T-helper 2 cell treated with Interferon-gamma antibody and Interleukin-4, amounts not matched to agents 100 ng/mL and 5 ng/mL, for 36 hours (primary cell): ENCODE results near the gene PRPF19. TPM values are rescaled to one million over a fixed set of nuclear protein-coding genes. Genes with fewer than 3 reads are reported as not detected.

Experiments used
- intact Hi-C: fragments of 100-400 bp; cut with micrococcal nuclease; formaldehyde crosslinking; loops from one replicate; pipeline ENCODE4 v1.15.1; 2023
- total RNA-seq: library from RNA; stranded (reverse); gene quantifications from 2 replicates; pipeline ENCODE4 v1.2.3, GENCODE V29; 2022

PRPF19 gene
- total RNA-seq, 1 donor from 2014 or later: 185 TPM

DNA sequence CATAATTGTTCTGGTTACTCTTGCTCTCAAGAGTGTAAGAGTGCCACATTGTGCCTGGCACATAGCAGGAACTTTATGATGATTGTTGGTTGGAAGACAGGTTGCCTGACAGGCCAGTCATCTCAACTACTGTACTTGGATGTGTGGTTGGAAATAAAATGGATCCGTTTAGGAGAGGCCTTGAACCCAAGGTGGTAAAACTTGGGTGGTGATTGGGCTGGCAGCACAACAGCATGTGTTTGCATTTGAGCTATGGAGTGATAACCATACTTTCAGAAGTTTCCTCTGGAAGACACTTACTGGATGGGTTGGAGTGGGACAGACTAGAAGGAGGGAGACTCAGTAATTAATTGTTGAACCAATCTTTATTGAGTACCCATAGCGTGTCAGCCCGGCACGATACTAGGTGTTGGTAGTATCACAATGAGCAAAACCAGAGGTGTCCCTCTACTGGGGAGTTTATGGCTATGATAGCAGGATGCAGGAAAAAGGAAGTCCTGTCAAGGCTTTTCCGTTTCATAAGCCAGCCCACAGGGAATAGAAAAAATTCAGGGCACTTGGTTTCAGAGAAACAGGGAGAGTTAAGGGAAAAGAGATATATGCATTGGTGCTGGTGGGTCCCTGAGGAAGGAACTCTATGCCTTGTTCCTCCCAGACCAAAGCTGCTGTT lies 4.5 kb upstream of the PRPF19 start:
- intact Hi-C loops: loop anchor here (10.0 kb wide), 1 partner anchor 514 kb away; the partner anchor contains the start of gene CPSF7

GRCh38 chr11:60910281-60910687 lies 3.9 kb upstream of the PRPF19 start:
- intact Hi-C loops: loop anchor here (10.0 kb wide), 1 partner anchor 515 kb away; the partner anchor contains the start of gene CPSF7

GRCh38 chr11:60909680-60910280 lies 3.4 kb upstream of the PRPF19 start:
- intact Hi-C loops: loop anchor here (10.0 kb wide), 1 partner anchor 515 kb away; the partner anchor contains the start of gene CPSF7

- intact Hi-C loops: no loop called here
Observed at GRCh38 chr11:60908803-60909202, 2.4 kb upstream of the PRPF19 start.

DNA sequence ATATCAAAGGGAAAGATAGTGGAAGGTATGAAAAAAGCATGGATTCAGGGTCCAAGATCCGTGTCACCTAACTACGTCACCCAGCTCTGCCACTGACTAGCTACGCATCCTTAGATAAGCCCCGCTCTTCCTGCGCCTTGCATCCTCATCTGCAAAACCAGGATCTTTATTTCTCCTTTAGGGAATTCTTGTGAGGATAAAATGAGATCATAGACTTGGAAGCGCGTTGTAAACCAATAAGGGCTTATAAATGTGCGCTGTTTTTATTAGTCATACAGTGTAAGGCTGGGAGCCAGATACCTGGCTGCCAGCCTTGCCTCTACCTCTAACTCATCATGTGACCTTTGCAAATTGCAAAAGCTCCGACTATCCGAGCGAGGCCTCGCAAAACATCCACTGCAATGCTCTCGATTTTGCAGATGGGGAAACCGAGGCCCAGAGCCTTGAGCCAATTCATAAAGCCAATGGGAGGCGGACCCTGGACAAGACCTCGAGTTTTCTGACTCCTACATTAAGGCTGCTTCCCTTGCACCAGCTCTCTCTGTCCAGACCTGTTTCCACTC lies 753 bp downstream of the PRPF19 start:
- intact Hi-C loops: loop anchor here (1.0 to 2.0 kb wide), 4 partner anchors 10 to 427 kb away; partner anchors contain the start of genes CCDC86, CD6, DDB1 and TKFC

GRCh38 chr11:60905047-60905446 lies 1.3 kb downstream of the PRPF19 start:
- intact Hi-C loops: no loop called here

- intact Hi-C loops: no loop called here
Observed at GRCh38 chr11:60902625-60903024, 3.8 kb downstream of the PRPF19 start.

DNA sequence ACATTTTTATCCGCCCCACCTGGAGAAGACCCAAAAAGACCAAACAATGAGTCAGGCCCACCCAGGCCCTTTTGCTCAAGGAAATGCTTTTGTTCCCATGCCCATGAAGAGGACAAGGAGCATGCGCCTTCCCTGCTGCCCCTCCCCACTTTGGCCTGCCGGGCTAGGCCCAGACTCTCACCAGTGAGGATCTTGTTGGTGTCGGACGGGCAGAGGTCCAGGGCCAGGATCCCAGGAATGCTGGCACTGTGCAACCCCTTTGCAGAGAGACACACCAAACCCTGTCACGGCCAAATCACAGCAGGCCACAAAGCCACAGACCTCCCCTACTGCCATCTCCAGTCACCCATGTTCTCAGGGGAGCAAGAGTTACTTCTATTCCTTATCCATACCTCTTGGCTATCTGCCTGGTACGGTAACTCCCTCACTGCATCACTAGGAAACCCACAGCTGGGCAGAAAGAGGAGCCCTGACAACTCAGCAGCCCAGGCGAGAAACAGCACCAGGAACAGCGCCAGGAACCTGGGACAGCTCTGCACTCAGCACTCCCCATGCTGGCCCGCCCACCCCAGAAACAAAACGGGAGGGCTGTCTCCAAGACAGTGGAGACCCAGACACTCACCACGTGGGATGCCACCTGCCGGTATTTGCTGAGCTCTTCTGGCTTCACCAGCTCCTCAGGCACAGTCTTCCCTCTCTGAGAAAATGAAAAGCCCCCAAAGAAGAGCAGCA lies 5.5 kb downstream of the PRPF19 start:
- intact Hi-C loops: no loop called here

DNA sequence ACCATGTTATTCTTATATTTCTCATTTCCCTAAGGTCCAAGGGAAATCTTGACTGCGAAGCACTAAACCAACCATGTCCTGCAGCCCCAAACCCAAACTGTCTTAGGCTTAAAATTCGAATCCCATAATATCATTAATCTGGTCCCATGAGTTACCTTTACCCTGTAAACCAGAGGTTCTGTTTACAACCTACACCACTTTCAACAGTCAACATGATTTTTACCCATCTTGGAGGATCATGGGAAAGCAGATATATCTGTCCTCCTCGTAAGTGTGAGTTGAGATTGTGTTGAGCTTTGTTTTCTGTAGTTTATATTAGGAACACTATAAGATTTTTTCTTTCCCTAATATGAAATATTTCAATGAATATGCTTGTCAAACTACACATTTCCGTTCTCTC lies 6.4 kb downstream of the PRPF19 start:
- intact Hi-C loops: loop anchor here (1.0 kb wide), 2 partner anchors 69 to 125 kb away; no protein-coding TSS in a partner anchor

DNA sequence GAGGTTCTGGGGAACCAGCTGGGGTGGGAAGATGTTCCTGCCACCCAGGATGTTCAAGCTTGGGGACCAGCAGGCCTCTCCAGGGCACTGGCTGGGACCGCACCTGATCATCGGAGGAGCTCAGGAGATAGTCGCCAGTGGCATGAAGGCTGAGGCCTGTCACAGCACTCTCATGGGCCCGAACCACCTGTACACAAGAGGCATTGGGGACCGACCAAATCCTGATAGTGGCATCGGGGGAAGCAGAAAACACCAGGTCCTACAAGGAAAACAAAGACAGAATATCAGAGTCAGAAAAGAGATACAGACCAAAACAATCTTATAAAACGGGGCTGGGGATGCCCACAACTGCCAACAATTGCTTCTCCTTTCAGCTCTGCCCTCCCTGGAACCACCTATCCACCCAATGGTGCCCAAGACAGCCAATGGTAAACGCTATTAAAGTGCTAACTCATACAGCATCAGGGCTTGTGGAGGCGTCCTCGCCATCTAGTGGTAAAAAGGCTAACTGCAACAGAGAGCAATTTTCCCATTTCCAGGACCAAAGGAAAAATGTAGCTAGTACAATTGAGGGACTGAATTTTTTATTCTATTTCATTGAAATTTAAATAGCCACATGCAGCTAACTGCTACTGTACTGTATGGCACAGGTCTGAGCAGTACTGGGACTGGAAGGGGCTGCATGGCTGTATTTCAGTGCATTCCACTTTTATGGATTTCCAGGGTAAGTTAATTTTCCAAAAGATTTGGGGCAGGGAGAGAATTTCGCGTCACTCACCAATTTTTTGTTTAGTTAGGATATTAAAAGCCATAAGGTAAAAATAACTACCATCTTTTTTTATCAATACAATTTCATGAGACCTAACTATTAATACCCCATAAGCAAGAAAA lies 7.1 kb downstream of the PRPF19 start:
- intact Hi-C loops: loop anchor here (1.0 kb wide), 2 partner anchors 68 to 124 kb away; no protein-coding TSS in a partner anchor

- intact Hi-C loops: no loop called here
Observed at GRCh38 chr11:60897496-60897895, 8.9 kb downstream of the PRPF19 start.

GRCh38 chr11:60895687-60896086 lies 10.7 kb downstream of the PRPF19 start:
- intact Hi-C loops: no loop called here

DNA sequence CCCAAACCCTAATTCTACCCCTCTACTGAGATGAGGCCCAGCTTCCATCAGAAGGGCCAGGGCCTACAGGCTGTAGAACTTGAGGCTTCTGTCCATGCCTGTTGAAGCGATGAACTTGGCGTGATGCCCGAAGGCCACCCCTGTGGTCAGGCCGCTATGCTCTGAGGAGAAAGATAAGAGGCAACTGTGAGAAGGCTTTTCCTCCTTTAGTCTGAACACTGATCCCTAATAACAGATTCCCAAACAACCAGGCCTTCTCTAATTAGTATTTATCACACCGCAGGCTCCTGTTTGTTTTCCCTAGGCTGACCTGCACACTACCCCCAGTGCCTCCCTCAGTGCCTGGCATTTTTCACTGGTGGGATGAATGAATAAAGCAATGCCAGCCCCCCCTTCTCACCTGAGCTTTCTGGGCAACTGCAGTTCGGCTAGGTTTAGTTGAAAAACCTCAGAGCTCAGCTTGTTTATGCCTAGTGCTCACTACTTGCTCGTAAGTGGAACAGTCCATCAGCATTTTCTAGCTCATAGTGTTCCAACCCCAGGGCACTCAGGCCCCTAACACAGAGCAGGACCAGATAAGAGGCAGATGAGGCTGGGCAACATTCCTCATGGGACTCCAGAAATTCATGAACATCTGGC lies 15.2 kb downstream of the PRPF19 start:
- intact Hi-C loops: no loop called here

GRCh38 chr11:60890696-60891095 lies 15.7 kb downstream of the PRPF19 start:
- intact Hi-C loops: no loop called here

DNA sequence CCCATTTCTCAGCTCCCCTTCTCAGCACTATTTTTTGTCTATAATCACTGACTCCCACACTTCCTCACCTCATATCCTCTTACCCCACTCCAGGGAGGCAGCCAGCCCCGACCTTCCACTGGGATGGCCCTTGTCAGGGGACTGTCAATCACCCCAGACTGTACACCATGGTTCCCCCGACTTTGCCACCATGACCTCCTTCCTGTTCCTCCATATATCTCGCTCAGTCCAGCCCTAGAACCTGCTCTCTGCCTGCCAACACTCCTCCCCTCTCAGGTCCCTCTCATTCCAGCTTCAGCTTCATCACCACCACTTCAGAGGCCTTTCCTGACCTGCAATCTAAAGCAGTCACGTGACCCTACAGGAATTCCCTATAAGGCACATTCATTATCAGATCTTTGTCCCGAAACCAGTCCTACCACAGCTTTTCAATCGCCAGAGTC lies 16.5 kb downstream of the PRPF19 start:
- intact Hi-C loops: no loop called here

DNA sequence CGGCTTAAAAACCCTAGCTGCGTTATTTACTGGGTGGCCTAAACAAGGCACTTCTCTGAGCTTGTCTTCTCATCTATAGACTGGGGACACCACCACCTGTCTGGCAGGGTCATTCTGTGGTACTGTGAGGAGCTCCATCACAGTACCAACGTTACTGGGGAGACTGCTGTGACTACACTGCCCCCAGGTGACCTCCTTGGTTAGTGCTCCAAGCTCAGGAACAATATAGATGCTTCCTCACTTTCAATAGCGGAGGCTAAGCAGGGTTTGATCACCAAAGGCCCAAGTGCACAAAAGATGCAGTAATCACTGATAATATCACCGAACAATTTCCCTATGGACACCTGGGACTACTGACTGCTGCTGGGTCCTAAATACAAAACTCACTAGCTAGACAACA lies 18.8 kb downstream of the PRPF19 start:
- intact Hi-C loops: loop anchor here (1.0 kb wide), 2 partner anchors 56 to 112 kb away; no protein-coding TSS in a partner anchor

GRCh38 chr11:60880643-60881282 lies 25.6 kb downstream of the PRPF19 start:
- intact Hi-C loops: no loop called here

- intact Hi-C loops: no loop called here
Observed at GRCh38 chr11:60879971-60880588, 26.3 kb downstream of the PRPF19 start.

DNA sequence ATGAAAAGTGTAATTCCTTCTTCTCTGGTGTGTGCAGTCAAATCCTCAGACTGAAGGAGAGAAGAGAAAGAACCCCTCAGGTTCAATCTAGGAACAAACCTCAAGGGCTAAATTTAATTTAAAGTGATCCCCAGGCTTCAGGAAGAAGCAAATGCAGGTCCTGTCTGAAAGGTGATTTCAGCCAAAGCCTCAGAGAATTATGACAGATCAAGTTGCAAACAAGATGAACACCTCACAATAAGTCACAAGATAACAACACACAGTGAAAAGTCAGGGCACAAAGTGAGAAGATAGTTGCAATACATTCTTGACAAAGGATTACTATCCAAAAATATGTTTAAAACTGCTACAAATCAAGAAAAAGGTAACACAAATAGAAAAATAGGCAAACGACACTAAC lies 27.3 kb downstream of the PRPF19 start:
- intact Hi-C loops: no loop called here
